ENCODE data around the gene TNNC1. TPM values are rescaled to one million over a fixed set of nuclear protein-coding genes. Genes with fewer than 3 reads are reported as not detected.

Gene TNNC1
- total RNA-seq, 1 donor = 0.54 TPM

GRCh38 chr3:52443791-52444687, 9.8 kb downstream of the TNNC1 start:
- DNase-seq (ENCODE audit: low read depth in 2 of 3, low spot score in 2 of 3) = no peak

GRCh38 chr3:52443268-52443610, 10.6 kb downstream of the TNNC1 start:
- DNase-seq (ENCODE audit: low read depth in 2 of 3, low spot score in 2 of 3) = no peak

- DNase-seq (ENCODE audit: low read depth in 2 of 3, low spot score in 2 of 3) = no peak
Observed at GRCh38 chr3:52442409-52443267, 11.2 kb downstream of the TNNC1 start.

- no peak for DNase-seq (ENCODE audit: low read depth in 2 of 3, low spot score in 2 of 3)
Observed at GRCh38 chr3:52441772-52442332, 12.0 kb downstream of the TNNC1 start.

GRCh38 chr3:52441091-52441771, 12.6 kb downstream of the TNNC1 start:
- no peak for DNase-seq (ENCODE audit: low read depth in 2 of 3, low spot score in 2 of 3)

GRCh38 chr3:52440671-52441070, 13.2 kb downstream of the TNNC1 start:
- DNase-seq (ENCODE audit: low read depth in 2 of 3, low spot score in 2 of 3) = no peak

GRCh38 chr3:52440249-52440551, 13.6 kb downstream of the TNNC1 start:
- DNase-seq (ENCODE audit: low read depth in 2 of 3, low spot score in 2 of 3) = no peak

- no peak for DNase-seq (ENCODE audit: low read depth in 2 of 3, low spot score in 2 of 3)
Observed at GRCh38 chr3:52439426-52440248, 14.2 kb downstream of the TNNC1 start.

- DNase-seq (ENCODE audit: low read depth in 2 of 3, low spot score in 2 of 3) = no peak
Observed at GRCh38 chr3:52438579-52439425, 15.0 kb downstream of the TNNC1 start.

- no peak for DNase-seq (ENCODE audit: low read depth in 2 of 3, low spot score in 2 of 3)
Observed at GRCh38 chr3:52438104-52438376, 15.8 kb downstream of the TNNC1 start.

- DNase-seq (ENCODE audit: low read depth in 2 of 3, low spot score in 2 of 3) = no peak
Observed at GRCh38 chr3:52437326-52438103, 16.3 kb downstream of the TNNC1 start.

GRCh38 chr3:52436500-52437149, 17.2 kb downstream of the TNNC1 start:
- no peak for DNase-seq (ENCODE audit: low read depth in 2 of 3, low spot score in 2 of 3)

- no peak for DNase-seq (ENCODE audit: low read depth in 2 of 3, low spot score in 2 of 3)
Observed at GRCh38 chr3:52435246-52436101, 18.4 kb downstream of the TNNC1 start.

GRCh38 chr3:52434491-52435115, 19.2 kb downstream of the TNNC1 start:
- no peak for DNase-seq (ENCODE audit: low read depth in 2 of 3, low spot score in 2 of 3)

GRCh38 chr3:52433996-52434479, 19.8 kb downstream of the TNNC1 start:
- no peak for DNase-seq (ENCODE audit: low read depth in 2 of 3, low spot score in 2 of 3)

- no peak for DNase-seq (ENCODE audit: low read depth in 2 of 3, low spot score in 2 of 3)
Observed at GRCh38 chr3:52433328-52433995, 20.4 kb downstream of the TNNC1 start.

All from hematopoietic multipotent progenitor cell (in vitro differentiated cells).